ENCODE measurements around the gene CACNA1C. TPM values are rescaled to one million over a fixed set of nuclear protein-coding genes. Genes with fewer than 3 reads are reported as not detected.

Gene CACNA1C
- total RNA-seq, 1 donor from 2014 or later = 1.6 TPM

GRCh38 chr12:2687058-2687457, 634.3 kb downstream of the CACNA1C start:
- no peak overlapping the region for H3K4me3 Mint-ChIP-seq
- no peak for TF ChIP-seq CTCF (conservative IDR thresholded peaks at IDR 0.05)
- peaks cover 30% of the 10 kb centered on the region for H3K4me1 Mint-ChIP-seq
- peaks cover 19% of the 10 kb centered on the region for H3K27me3 Mint-ChIP-seq (ENCODE audit: low read depth)
- peaks cover 2% of the 10 kb centered on the region for H3K9me3 Mint-ChIP-seq
- no peak overlapping the region for H3K27ac Mint-ChIP-seq (ENCODE audit: unreplicated experiment)
- peaks cover 2% of the 10 kb centered on the region for H3K36me3 Mint-ChIP-seq (ENCODE audit: low read depth)
- DNase-seq (ENCODE audit: low read depth, low spot score) = no peak

GRCh38 chr12:2687726-2688125, 634.9 kb downstream of the CACNA1C start:
- Mint-ChIP-seq H3K4me1 (peaks cover 27% of the 10 kb centered on the region), H3K4me3 (peak overlapping the region; percentile 52), H3K27ac (ENCODE audit: unreplicated experiment) (peak overlapping the region; percentile 68), H3K27me3 (ENCODE audit: low read depth) (peaks cover 25% of the 10 kb centered on the region), H3K9me3 (peaks cover 2% of the 10 kb centered on the region), H3K36me3 (ENCODE audit: low read depth) (peaks cover 1% of the 10 kb centered on the region)
- no peak for DNase-seq (ENCODE audit: low read depth, low spot score)
- TF ChIP-seq CTCF (conservative IDR thresholded peaks at IDR 0.05) = no peak

GRCh38 chr12:2688381-2688931, 635.7 kb downstream of the CACNA1C start:
- TF ChIP-seq CTCF (conservative IDR thresholded peaks at IDR 0.05) = no peak
- Mint-ChIP-seq H3K4me1 (peaks cover 27% of the 10 kb centered on the region), H3K4me3 (peak overlapping the region; percentile 63), H3K27ac (ENCODE audit: unreplicated experiment) (no peak overlapping the region), H3K36me3 (ENCODE audit: low read depth) (no peaks in the 10 kb centered on the region), H3K9me3 (no peaks in the 10 kb centered on the region), H3K27me3 (ENCODE audit: low read depth) (peaks cover 31% of the 10 kb centered on the region)
- no peak for DNase-seq (ENCODE audit: low read depth, low spot score)

GRCh38 chr12:2689393-2689792, 636.6 kb downstream of the CACNA1C start:
- no peak for TF ChIP-seq CTCF (conservative IDR thresholded peaks at IDR 0.05)
- no peak overlapping the region for H3K27ac Mint-ChIP-seq (ENCODE audit: unreplicated experiment)
- H3K4me3 Mint-ChIP-seq = peak overlapping the region; percentile 63
- peaks cover 41% of the 10 kb centered on the region for H3K27me3 Mint-ChIP-seq (ENCODE audit: low read depth)
- no peaks in the 10 kb centered on the region for H3K36me3 Mint-ChIP-seq (ENCODE audit: low read depth)
- no peak for DNase-seq (ENCODE audit: low read depth, low spot score)
- peaks cover 27% of the 10 kb centered on the region for H3K4me1 Mint-ChIP-seq
- H3K9me3 Mint-ChIP-seq = no peaks in the 10 kb centered on the region

GRCh38 chr12:2689879-2690278, 637.1 kb downstream of the CACNA1C start:
- Mint-ChIP-seq H3K27ac (ENCODE audit: unreplicated experiment) (no peak overlapping the region), H3K9me3 (no peaks in the 10 kb centered on the region)

More at GRCh38 chr12:2689879-2690278, 637.1 kb downstream of the CACNA1C start:
- Mint-ChIP-seq H3K27me3 (ENCODE audit: low read depth) (peaks cover 46% of the 10 kb centered on the region), H3K4me1 (peaks cover 27% of the 10 kb centered on the region), H3K36me3 (ENCODE audit: low read depth) (no peaks in the 10 kb centered on the region), H3K4me3 (peak overlapping the region; percentile 62)
- no peak for TF ChIP-seq CTCF (conservative IDR thresholded peaks at IDR 0.05)
- no peak for DNase-seq (ENCODE audit: low read depth, low spot score)
